GM12878 (cell line): ENCODE measurements around the gene ZNF771. TPM values are rescaled to one million over a fixed set of nuclear protein-coding genes. Genes with fewer than 3 reads are reported as not detected.

Experiments used
- ATAC-seq: fragments of 200-7000 bp; cut with Tn5 transposase; 3 replicates; pipeline ENCODE4 v1.9.1; 2020; ENCODE audit warnings: mild to moderate bottlenecking, moderate library complexity
- BruUV-seq: library from RNA; stranded (reverse); fragments of 400-500 nt; replicated peaks from 2 replicates; lab custom pipeline; 2021; lab: Mats Ljungman, UMichigan
- CTCF ChIA-PET: fragments of 300-600 bp; sonication (Branson Sonifier 250); formaldehyde crosslinking; extraction: SDS; loops from one replicate; lab custom pipeline; 2021; ENCODE audit warnings: inconsistent platforms; lab: Yijun Ruan, JAX
- POLR2A ChIA-PET: fragments of 350-600 bp; formaldehyde crosslinking; extraction: SDS; loops from one replicate; lab custom pipeline; 2021; ENCODE audit warnings: inconsistent platforms; lab: Charles Lee
- RAD21 ChIA-PET: fragments of 300-600 bp; sonication (Branson Sonifier 250); formaldehyde crosslinking; loops from one replicate; lab custom pipeline; 2023; ENCODE audit warnings: antibody characterized with exemption; ENCODE audit not compliant: unreplicated experiment; lab: Charles Lee
- SMC1A ChIA-PET: fragments of 300-600 bp; sonication (Branson Sonifier 250); formaldehyde crosslinking; loops from one replicate; lab custom pipeline; 2023; ENCODE audit not compliant: unreplicated experiment, uncharacterized antibody; lab: Charles Lee
- DNase-seq: peaks from one replicate; pipeline ENCODE4 v3.0.0-alpha.2; 2011; ENCODE audit warnings: low read depth, low spot score
- FAIRE-seq: peaks from 3 replicates; lab custom pipeline; 2011; peaks lifted over from hg19 to GRCh38; lab: Jason Lieb, UNC
- H2AFZ ChIP-seq: 2 replicates; pipeline ENCODE4 v1.6.0; 2011; ENCODE audit warnings: low read depth, low read length, control low read depth; ENCODE audit not compliant: control insufficient read depth
- H3K27ac ChIP-seq: 2 replicates; pipeline ENCODE4 v1.5.1; 2011; ENCODE audit warnings: control low read depth; ENCODE audit not compliant: control insufficient read depth, insufficient read depth
- H3K27me3 ChIP-seq, 2 experiments: replicated peaks in 1 of 2; 2 replicates each; pipeline versions ENCODE4 v1.6.0 to v1.6.1; 2011; ENCODE audit warnings: low read length in 1 of 2; ENCODE audit not compliant: control insufficient read depth in 2 of 2, insufficient read depth in 2 of 2
- H3K36me3 ChIP-seq, 2 experiments: 2 replicates each; pipeline ENCODE4 v1.5.1; 2011; ENCODE audit warnings: low read length in 1 of 2; ENCODE audit not compliant: control insufficient read depth in 2 of 2, insufficient read depth in 2 of 2
- H3K4me1 ChIP-seq: 2 replicates; pipeline ENCODE4 v1.6.1; 2011; ENCODE audit warnings: mild to moderate bottlenecking, low read length, moderate library complexity, mixed read lengths; ENCODE audit not compliant: control insufficient read depth, insufficient read depth
- H3K4me2 ChIP-seq: 2 replicates; pipeline ENCODE4 v1.6.0; 2011; ENCODE audit warnings: control low read depth; ENCODE audit not compliant: control insufficient read depth, insufficient read depth
- H3K4me3 ChIP-seq: fragments of 200-600 bp; sonication (generic); 2 replicates; pipeline ENCODE4 v1.5.1; 2016
- H3K79me2 ChIP-seq: 2 replicates; pipeline ENCODE4 v1.6.0; 2011; ENCODE audit warnings: low read length; ENCODE audit not compliant: control insufficient read depth, insufficient read depth
- H3K9ac ChIP-seq: 2 replicates; pipeline ENCODE4 v1.8.0; 2011; ENCODE audit warnings: low read length, control low read depth, mixed read lengths; ENCODE audit not compliant: control insufficient read depth, insufficient read depth
- H3K9me3 ChIP-seq: replicated peaks from 3 replicates; pipeline ENCODE4 v1.5.1; 2011; ENCODE audit warnings: mild to moderate bottlenecking, low read length; ENCODE audit not compliant: control insufficient read depth, insufficient read depth
- H4K20me1 ChIP-seq: 2 replicates; pipeline ENCODE4 v1.6.0; 2011; ENCODE audit not compliant: control insufficient read depth, insufficient read depth
- BCL11A ChIP-seq: IDR thresholded peaks from 2 replicates; pipeline ENCODE4 v1.6.1; 2011; ENCODE audit warnings: low read depth, low read length
- CBX3 ChIP-seq: fragments of 200-600 bp; sonication (generic); IDR thresholded peaks from 2 replicates; pipeline ENCODE4 v1.6.1; 2016; ENCODE audit warnings: low read depth, borderline replicate concordance
- EGR1 ChIP-seq, 2 experiments: IDR thresholded peaks; 1 replicate in 1 of 2; 2 replicates in 1 of 2; pipeline ENCODE4 v1.6.1; 2011 to 2012; ENCODE audit warnings: low read depth in 2 of 2, low read length in 2 of 2, borderline replicate concordance in 1 of 2, mild to moderate bottlenecking in 1 of 2, moderate library complexity in 1 of 2
- FOXM1 ChIP-seq: IDR thresholded peaks from 2 replicates; pipeline ENCODE4 v1.6.1; 2012; ENCODE audit warnings: low read depth, mild to moderate bottlenecking, inconsistent platforms, low read length, moderate library complexity
- HDAC2 ChIP-seq: fragments of 200-600 bp; sonication (generic); IDR thresholded peaks from 2 replicates; pipeline ENCODE4 v1.6.1; 2017
- JUND ChIP-seq: IDR thresholded peaks from 2 replicates; pipeline ENCODE4 v1.6.1; 2012; ENCODE audit warnings: low read depth, mild to moderate bottlenecking, low read length, improper control_type of control experiment, moderate library complexity
- KDM1A ChIP-seq: fragments of 200-600 bp; sonication (generic); IDR thresholded peaks from 2 replicates; pipeline ENCODE4 v1.6.1; 2016; ENCODE audit warnings: borderline replicate concordance
- POLR2AphosphoS5 ChIP-seq: IDR thresholded peaks from 2 replicates; pipeline ENCODE4 v1.6.1; 2011; ENCODE audit warnings: mild to moderate bottlenecking, low read length, inconsistent platforms
- RAD51 ChIP-seq: fragments of 450-650 bp; IDR thresholded peaks from 2 replicates; pipeline ENCODE4 v1.6.1; 2016; ENCODE audit warnings: moderate library complexity, mild to moderate bottlenecking, inconsistent platforms
- RUNX3 ChIP-seq: IDR thresholded peaks from 2 replicates; pipeline ENCODE4 v1.6.1; 2012; ENCODE audit warnings: low read length, inconsistent platforms
- SMAD1 ChIP-seq: fragments of 450-650 bp; IDR thresholded peaks from 2 replicates; pipeline ENCODE4 v1.6.1; 2018; ENCODE audit warnings: mild to moderate bottlenecking, low read depth; ENCODE audit not compliant: partially characterized antibody
- SP1 ChIP-seq: IDR thresholded peaks from one replicate; pipeline ENCODE4 v1.6.1; 2011; ENCODE audit warnings: low read depth, low read length
- SPI1 ChIP-seq: IDR thresholded peaks from 2 replicates; pipeline ENCODE4 v1.6.1; 2011; ENCODE audit warnings: low read depth, mild to moderate bottlenecking, low read length, moderate library complexity, borderline replicate concordance; ENCODE audit not compliant: insufficient read depth
- TCF3 ChIP-seq: IDR thresholded peaks from 2 replicates; pipeline ENCODE4 v1.6.1; 2012; ENCODE audit warnings: low read depth, mild to moderate bottlenecking, low read length, borderline replicate concordance; ENCODE audit not compliant: insufficient read depth
- YY1 ChIP-seq: IDR thresholded peaks from 2 replicates; pipeline ENCODE4 v1.6.1; 2011; ENCODE audit warnings: low read depth, mild to moderate bottlenecking, low read length
- ZSCAN29 ChIP-seq: fragments of 450-650 bp; IDR thresholded peaks from 2 replicates; pipeline ENCODE4 v1.6.1; 2017; ENCODE audit warnings: mild to moderate bottlenecking, moderate library complexity
- WGBS: methylation state at CpG from one replicate; pipeline ENCODE4 v1.1.6; 2016; ENCODE audit warnings: low lambda C conversion rate; ENCODE audit not compliant: insufficient replicate concordance, insufficient coverage; ENCODE audit errors: missing lambda C conversion rate; 5-methylcytosine and 5-hydroxymethylcytosine counted together
- in situ Hi-C: fragments of 300-500 bp; cut with MboI; formaldehyde crosslinking; loops from 9 replicates; pipeline ENCODE4 v1.14.3; 2018; ENCODE audit warnings: mixed read lengths
- intact Hi-C: fragments of 100-400 bp; cut with micrococcal nuclease; formaldehyde crosslinking; loops from one replicate; pipeline ENCODE4 v1.14.2; 2022; ENCODE audit not compliant: unreplicated experiment
- polyA plus RNA-seq, 11 experiments: library from polyadenylated mRNA; depleted of rRNA in 4 of 11; unstranded in 6 of 11; stranded (reverse) in 5 of 11; fragments of >200 nt; fragmentation: Nextera tagmentation in 4 of 11; fragmentation: Illumina TruSeq in 1 of 11; extraction: Ambion mirVana in 4 of 11; extraction: Trizol in 1 of 11; gene quantifications; 1 replicate in 1 of 11; 2 replicates in 10 of 11; pipeline versions ENCODE4 v1.2.1 to v1.2.3, GENCODE V29; 2011 to 2016; ENCODE audit warnings: inconsistent platforms in 2 of 11, missing spikeins in 2 of 11, low read depth in 1 of 11
- total RNA-seq, 4 experiments: library from RNA; depleted of rRNA in 3 of 4; stranded (reverse); fragments of >200 nt in 3 of 4; fragmentation: Illumina TruSeq in 1 of 4; extraction: Trizol in 1 of 4; gene quantifications; 2 replicates each; pipeline versions ENCODE4 v1.2.1 to v1.2.3, GENCODE V29; 2013 to 2021
- TF ChIP-seq, protein P1 (sequence below): fragments of 450-650 bp; IDR thresholded peaks from 2 replicates; pipeline ENCODE4 v1.6.1; 2018; ENCODE audit warnings: borderline replicate concordance, mild to moderate bottlenecking; ENCODE audit not compliant: partially characterized antibody
- TF ChIP-seq, protein P2 (sequence below): fragments of 450-650 bp; formaldehyde crosslinking; IDR thresholded peaks from 2 replicates; pipeline ENCODE4 v1.4.0; 2020; ENCODE audit warnings: mild to moderate bottlenecking, moderate library complexity

Gene ZNF771
- total and polyA plus RNA-seq, 10 of the 15 experiments (the other 5 are each of a cell fraction or from before 2014, with no cell fraction given), result 0.98 to 7.6 (median 3.7) TPM

DNA sequence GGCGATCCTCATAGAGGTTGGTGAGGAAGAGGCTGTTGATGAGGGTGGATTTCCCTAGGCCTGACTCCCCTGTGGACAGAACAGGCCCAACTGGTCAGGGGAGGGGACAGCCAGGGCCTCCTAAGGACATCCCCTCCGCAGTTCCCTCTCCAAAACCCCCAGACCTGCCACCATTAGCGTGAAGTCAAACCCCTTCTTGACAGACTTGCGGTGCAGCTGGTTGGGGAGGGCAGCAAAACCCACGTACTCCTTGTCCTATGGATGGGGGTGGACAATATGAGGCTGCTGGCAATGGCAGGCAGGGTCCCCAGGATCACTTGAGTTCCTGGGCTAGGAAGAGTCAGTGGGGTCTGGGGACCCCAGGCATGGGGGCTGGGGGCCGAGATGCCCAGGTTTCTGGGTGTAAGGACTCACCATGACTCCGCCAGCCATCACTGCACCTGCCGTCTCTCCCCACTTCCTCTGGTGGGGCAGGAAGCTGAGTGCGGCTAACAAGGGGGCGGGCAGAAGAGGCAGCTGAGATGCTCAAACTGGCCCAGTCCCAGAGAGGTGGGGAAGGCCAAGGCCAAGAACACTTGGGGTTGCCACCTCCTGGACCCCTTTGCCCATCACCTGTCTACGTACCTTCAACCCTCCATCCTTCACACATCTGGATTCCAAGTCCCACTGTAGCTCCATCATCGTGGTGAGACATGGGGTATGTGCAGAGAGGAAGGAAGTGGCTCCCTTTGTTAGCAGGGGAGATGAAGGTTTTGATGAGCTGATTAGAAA lies 25.1 kb upstream of the ZNF771 start, which contains the start of gene SEPTIN1:
Gene SEPTIN1, minus strand, starts transcription at position 451 of the 771 bp plus-strand sequence. Its CDS starts 19 bp downstream, at position 432.
- SMC1A ChIA-PET, result interaction anchor here (0.6 to 3.3 kb wide), 13 partner anchors 9 to 275 kb away, joined by 3 to 12 read pairs (median 4); partner anchors contain the start of genes ZNF48 and ZNF771
- TF ChIP-seq KDM1A (no peak), HDAC2 (no peak), TCF3 (peak; percentile 68; the same call in 1 of the 2 replicates), SPI1 (peak; percentile 90), RUNX3 (peak; percentile 71), POLR2AphosphoS5 (peak; percentile 92), BCL11A (peak; percentile 24; the same call in 1 of the 2 replicates), JUND (no peak), CBX3 (no peak), RAD51 (no peak), ZSCAN29 (no peak), SP1 (no peak), YY1 (peak; percentile 81), SMAD1 (no peak), FOXM1 (no peak), EGR1 (IDR thresholded peaks at IDR 0.05; ENCODE audit: borderline replicate concordance in 1 of 2, low read depth in 2 of 2, low read length in 2 of 2) (peak in 1 of 2 experiments; percentile 64; a peak in 1 of 3 replicates)
- TF ChIP-seq, protein P1, sequence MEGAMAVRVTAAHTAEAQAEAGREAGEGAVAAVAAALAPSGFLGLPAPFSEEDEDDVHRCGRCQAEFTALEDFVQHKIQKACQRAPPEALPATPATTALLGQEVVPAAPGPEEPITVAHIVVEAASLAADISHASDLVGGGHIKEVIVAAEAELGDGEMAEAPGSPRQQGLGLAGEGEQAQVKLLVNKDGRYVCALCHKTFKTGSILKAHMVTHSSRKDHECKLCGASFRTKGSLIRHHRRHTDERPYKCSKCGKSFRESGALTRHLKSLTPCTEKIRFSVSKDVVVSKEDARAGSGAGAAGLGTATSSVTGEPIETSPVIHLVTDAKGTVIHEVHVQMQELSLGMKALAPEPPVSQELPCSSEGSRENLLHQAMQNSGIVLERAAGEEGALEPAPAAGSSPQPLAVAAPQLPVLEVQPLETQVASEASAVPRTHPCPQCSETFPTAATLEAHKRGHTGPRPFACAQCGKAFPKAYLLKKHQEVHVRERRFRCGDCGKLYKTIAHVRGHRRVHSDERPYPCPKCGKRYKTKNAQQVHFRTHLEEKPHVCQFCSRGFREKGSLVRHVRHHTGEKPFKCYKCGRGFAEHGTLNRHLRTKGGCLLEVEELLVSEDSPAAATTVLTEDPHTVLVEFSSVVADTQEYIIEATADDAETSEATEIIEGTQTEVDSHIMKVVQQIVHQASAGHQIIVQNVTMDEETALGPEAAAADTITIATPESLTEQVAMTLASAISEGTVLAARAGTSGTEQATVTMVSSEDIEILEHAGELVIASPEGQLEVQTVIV, result no peak
- TF ChIP-seq, protein P2, sequence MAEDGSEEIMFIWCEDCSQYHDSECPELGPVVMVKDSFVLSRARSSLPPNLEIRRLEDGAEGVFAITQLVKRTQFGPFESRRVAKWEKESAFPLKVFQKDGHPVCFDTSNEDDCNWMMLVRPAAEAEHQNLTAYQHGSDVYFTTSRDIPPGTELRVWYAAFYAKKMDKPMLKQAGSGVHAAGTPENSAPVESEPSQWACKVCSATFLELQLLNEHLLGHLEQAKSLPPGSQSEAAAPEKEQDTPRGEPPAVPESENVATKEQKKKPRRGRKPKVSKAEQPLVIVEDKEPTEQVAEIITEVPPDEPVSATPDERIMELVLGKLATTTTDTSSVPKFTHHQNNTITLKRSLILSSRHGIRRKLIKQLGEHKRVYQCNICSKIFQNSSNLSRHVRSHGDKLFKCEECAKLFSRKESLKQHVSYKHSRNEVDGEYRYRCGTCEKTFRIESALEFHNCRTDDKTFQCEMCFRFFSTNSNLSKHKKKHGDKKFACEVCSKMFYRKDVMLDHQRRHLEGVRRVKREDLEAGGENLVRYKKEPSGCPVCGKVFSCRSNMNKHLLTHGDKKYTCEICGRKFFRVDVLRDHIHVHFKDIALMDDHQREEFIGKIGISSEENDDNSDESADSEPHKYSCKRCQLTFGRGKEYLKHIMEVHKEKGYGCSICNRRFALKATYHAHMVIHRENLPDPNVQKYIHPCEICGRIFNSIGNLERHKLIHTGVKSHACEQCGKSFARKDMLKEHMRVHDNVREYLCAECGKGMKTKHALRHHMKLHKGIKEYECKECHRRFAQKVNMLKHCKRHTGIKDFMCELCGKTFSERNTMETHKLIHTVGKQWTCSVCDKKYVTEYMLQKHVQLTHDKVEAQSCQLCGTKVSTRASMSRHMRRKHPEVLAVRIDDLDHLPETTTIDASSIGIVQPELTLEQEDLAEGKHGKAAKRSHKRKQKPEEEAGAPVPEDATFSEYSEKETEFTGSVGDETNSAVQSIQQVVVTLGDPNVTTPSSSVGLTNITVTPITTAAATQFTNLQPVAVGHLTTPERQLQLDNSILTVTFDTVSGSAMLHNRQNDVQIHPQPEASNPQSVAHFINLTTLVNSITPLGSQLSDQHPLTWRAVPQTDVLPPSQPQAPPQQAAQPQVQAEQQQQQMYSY (CRISPR knock-in tag), result no peak

More for the DNA sequence above, 25.1 kb upstream of the ZNF771 start, which contains the start of gene SEPTIN1:
- WGBS, result 4% methylated on average over 10 of the region's 12 CpGs
- Histone ChIP-seq H3K36me3 (peaks cover 0 to 4% of the 10 kb centered on the region in 2 experiments; a peak in 2 of 4 replicates), H4K20me1 (no peaks in the 10 kb centered on the region), H3K4me1 (peaks cover 26% of the 10 kb centered on the region), H3K27me3 (no peaks in the 10 kb centered on the region), H3K9ac (peak within 1 kb of the TSS; percentile 76), H3K4me3 (peak within 1 kb of the TSS; percentile 97), H2AFZ (peak within 1 kb of the TSS; percentile 89), H3K79me2 (peaks cover 27% of the 10 kb centered on the region), H3K27ac (peak within 1 kb of the TSS; percentile 91), H3K4me2 (peak within 1 kb of the TSS; percentile 94), H3K9me3 (no peaks in the 10 kb centered on the region)
- FAIRE-seq (peak; percentile 82), ATAC-seq (peak; percentile 61), DNase-seq (peak; percentile 40)
- in situ Hi-C loops (no loop called here), intact Hi-C loops (no loop called here)
- TSS peak; percentile 81 for BruUV-seq
- CTCF ChIA-PET, result interaction anchor here (0.7 to 2.8 kb wide), 9 partner anchors 11 to 290 kb away, joined by 3 to 23 read pairs (median 4); partner anchors contain the start of genes CD2BP2, ZNF48 and ZNF771
- RAD21 ChIA-PET, result interaction anchor here (0.7 to 3.2 kb wide), 12 partner anchors 11 to 290 kb away, joined by 3 to 25 read pairs (median 4); partner anchors contain the start of genes DCTPP1, TBC1D10B, TBX6 and ZNF48
- POLR2A ChIA-PET, result interaction anchor here (0.9 to 4.3 kb wide), 14 partner anchors 10 to 317 kb away, joined by 3 to 37 read pairs (median 4); partner anchors contain the start of genes ALDOA, CD2BP2, TBC1D10B and ZNF48
